HUES6 (cell line): ENCODE measurements around the gene AREL1.

ENCODE experiments used
- H3K27ac ChIP-seq: 2 replicates; pipeline ENCODE4 v1.7.0; 2013; ENCODE audit warnings: low read depth, mild to moderate bottlenecking, low read length, inconsistent platforms
- H3K27me3 ChIP-seq: 2 replicates; pipeline ENCODE4 v1.6.1; 2013; ENCODE audit warnings: low read length; ENCODE audit not compliant: control insufficient read depth, insufficient read depth
- H3K36me3 ChIP-seq: 2 replicates; pipeline ENCODE4 v1.6.1; 2013; ENCODE audit warnings: low read length; ENCODE audit not compliant: control insufficient read depth, insufficient read depth
- H3K4me1 ChIP-seq: 2 replicates; pipeline ENCODE4 v1.6.1; 2013; ENCODE audit warnings: low read length; ENCODE audit not compliant: control insufficient read depth, insufficient read depth
- H3K4me3 ChIP-seq: 2 replicates; pipeline ENCODE4 v1.5.1; 2013; ENCODE audit warnings: low read depth, low read length
- H3K9ac ChIP-seq: one replicate; pipeline ENCODE4 v1.6.1; 2013; ENCODE audit warnings: mild to moderate bottlenecking, low read length
- H3K9me3 ChIP-seq: 2 replicates; pipeline ENCODE4 v1.6.1; 2013; ENCODE audit warnings: low read depth, low read length; ENCODE audit not compliant: control insufficient read depth, insufficient read depth

Gene AREL1

DNA sequence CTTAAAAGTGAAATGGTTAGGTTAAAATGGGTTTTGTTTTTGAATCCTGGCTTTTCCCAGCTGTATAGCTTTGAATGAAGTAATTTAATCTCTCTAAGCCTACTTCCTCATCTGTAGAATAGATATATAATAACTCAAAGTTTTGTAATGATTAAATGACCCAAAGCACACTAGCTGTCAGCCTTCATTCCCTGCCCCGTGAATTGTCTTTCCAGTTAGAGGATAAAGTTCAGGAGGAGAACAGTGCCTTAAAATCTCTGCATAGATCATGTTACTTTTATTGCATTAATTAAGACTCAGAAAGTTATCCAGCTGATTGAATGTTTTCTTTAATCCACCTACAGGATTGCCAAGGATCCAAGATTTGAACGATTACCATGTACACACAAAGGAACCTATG, 19.5 kb upstream of the AREL1 start:
- Histone ChIP-seq H3K4me1 (no peaks in the 10 kb centered on the region), H3K27ac (no peak overlapping the region), H3K36me3 (peaks cover 54% of the 10 kb centered on the region), H3K9ac (no peak overlapping the region), H3K9me3 (no peaks in the 10 kb centered on the region), H3K4me3 (no peak overlapping the region), H3K27me3 (no peaks in the 10 kb centered on the region)

DNA sequence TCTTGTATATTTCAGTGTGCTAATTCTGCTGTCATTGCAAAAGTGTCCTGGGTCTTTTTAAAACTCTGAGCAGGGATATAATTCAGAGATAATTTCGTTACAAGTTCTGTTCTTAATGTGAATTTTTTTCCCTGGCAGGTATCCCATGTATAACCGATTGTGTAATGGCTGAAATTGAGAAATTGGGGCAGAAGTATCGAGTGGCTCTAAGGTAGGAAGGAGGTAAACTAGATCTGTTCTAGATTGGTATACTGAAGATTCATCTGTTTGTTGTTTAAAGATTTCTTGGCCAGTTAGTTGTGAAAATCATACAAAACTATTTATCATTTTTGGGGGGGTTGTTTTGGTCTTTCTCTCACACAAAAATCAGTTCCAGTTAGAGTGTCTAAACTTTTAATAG, 10.3 kb upstream of the AREL1 start:
- H3K9ac ChIP-seq: no peak overlapping the region
- no peak overlapping the region for H3K27ac ChIP-seq
- no peak overlapping the region for H3K4me3 ChIP-seq
- H3K9me3 ChIP-seq: no peaks in the 10 kb centered on the region
- peaks cover 34% of the 10 kb centered on the region for H3K36me3 ChIP-seq
- H3K4me1 ChIP-seq: no peaks in the 10 kb centered on the region
- no peaks in the 10 kb centered on the region for H3K27me3 ChIP-seq

DNA sequence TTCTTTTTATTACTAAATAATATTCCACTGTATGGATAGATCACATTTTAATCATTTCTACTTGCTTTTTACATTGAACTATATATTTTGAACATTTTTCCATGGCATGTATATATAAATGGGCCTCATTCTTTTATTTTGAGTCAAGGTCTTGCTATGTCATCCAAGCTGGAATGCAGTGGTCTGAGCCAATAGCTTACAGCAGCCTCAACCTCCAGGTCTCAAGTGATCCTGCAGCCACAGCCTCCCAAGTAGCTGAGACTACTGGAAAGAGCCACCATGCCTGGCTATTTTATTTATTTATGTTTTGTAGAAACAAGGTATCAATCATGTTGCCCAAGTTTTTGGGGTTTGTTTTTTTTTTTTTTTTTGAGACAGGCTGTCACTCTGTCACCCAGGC, 7.6 kb upstream of the AREL1 start:
- H3K9me3 ChIP-seq: no peaks in the 10 kb centered on the region
- H3K27me3 ChIP-seq: no peaks in the 10 kb centered on the region
- H3K27ac ChIP-seq: no peak overlapping the region
- H3K9ac ChIP-seq: no peak overlapping the region
- no peak overlapping the region for H3K4me3 ChIP-seq
- H3K36me3 ChIP-seq: peaks cover 59% of the 10 kb centered on the region
- H3K4me1 ChIP-seq: no peaks in the 10 kb centered on the region

DNA sequence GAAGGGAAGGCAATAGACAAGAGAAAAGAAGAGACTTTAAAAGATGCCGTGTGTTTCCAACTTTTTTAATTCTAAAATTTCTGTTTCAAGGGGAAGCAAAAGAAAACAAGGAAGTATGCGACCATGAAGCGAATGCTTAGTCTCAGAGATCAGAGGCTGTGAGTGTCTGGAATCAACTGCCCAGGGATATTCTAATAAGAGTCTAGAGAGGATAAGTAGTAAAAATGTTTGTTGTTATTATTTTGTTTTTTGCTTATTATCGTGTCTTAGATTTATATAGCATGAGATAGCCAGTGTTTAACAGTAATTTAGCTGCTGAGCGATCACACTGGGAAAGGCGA, 485 bp upstream of the AREL1 start:
- Histone ChIP-seq H3K9ac (peak overlapping the region; percentile 78), H3K4me3 (peak overlapping the region; percentile 89), H3K4me1 (0 out of 2 replicates have a peak, but pooled peaks cover 3% of the 10 kb centered on the region), H3K36me3 (peaks cover 33% of the 10 kb centered on the region), H3K27ac (no peak overlapping the region), H3K9me3 (no peaks in the 10 kb centered on the region), H3K27me3 (no peaks in the 10 kb centered on the region)

- no peak overlapping the region for H3K9ac ChIP-seq
- H3K4me3 ChIP-seq: peak overlapping the region; percentile 89
- no peaks in the 10 kb centered on the region for H3K27me3 ChIP-seq
- no peaks in the 10 kb centered on the region; the same call in 1 of the 2 replicates for H3K9me3 ChIP-seq
- H3K27ac ChIP-seq: no peak overlapping the region
- H3K4me1 ChIP-seq: 0 out of 2 replicates have a peak, but pooled peaks cover 3% of the 10 kb centered on the region
- peaks cover 18% of the 10 kb centered on the region for H3K36me3 ChIP-seq
Measured at GRCh38 chr14:74711651-74712050, 1.2 kb downstream of the AREL1 start.

- Histone ChIP-seq H3K27ac (no peak overlapping the region), H3K27me3 (no peaks in the 10 kb centered on the region), H3K4me1 (0 out of 2 replicates have a peak, but pooled peaks cover 3% of the 10 kb centered on the region), H3K9me3 (no peaks in the 10 kb centered on the region; the same call in 1 of the 2 replicates), H3K9ac (no peak overlapping the region), H3K4me3 (no peak overlapping the region), H3K36me3 (peaks cover 6% of the 10 kb centered on the region)
Measured at GRCh38 chr14:74710480-74710879, 2.4 kb downstream of the AREL1 start.

DNA sequence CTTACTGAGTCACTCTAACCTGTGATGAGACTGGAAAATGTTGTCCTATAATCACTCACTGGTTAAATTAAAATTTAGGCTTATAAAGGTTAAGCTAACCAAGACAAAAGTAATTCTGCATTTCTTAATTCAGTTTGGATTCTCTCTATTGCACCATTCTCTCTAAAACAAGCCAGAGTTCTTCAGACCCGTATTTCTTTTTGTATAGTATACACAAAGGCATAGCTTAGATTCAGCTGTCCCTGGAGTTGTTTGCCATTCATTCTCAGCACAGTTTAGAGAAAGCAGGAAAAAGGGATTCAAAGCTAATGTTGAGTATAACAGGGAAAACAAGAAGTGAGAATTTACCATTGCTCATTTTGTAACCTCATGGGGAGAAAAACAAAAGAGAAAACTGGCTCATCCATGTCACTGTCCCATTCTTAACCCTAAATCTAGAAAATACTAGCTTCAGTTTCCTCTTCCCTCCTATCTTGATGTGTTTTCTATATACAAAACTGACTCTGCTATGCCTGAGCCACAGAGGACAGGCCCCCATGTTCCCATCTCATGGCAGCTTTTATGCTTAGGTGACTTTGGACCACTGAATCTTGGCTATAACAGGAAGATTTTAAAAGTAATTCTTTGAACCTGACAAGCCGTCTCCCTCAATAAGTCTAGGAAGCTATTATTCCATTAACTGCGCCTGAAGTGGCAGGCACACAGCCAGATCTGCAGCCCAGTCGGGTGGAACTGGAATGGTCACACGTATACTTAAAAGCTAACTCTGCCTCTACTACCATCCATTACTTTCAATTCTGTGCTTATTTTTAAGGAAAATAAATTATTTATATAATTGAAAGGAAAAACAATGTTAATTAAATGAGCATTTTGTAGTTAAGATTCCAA, 7.0 kb downstream of the AREL1 start:
- H3K4me1 ChIP-seq: no peaks in the 10 kb centered on the region
- no peak overlapping the region for H3K9ac ChIP-seq
- peaks cover 32% of the 10 kb centered on the region for H3K9me3 ChIP-seq
- no peak overlapping the region for H3K27ac ChIP-seq
- H3K27me3 ChIP-seq: no peaks in the 10 kb centered on the region
- H3K36me3 ChIP-seq: peaks cover 2% of the 10 kb centered on the region
- no peak overlapping the region for H3K4me3 ChIP-seq

DNA sequence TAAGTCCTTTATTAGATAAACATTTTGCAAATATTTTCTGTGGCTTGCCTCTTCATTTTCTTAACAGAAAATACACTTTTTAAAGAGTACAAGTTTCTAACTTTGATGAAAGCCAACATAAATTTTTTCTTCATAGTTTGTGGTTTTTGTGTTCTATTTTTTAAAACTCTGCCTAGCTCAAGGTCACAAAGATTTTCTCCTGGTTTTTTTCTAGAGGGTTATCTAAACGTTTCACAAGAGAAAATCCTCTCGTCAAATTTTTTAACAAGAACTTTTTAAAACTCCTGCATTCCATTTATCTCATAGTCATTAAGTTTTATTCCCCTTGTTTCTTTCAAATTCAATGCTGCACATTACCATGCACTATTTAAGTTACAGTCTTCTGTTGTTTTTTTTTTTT, 8.2 kb downstream of the AREL1 start:
- no peak overlapping the region for H3K9ac ChIP-seq
- H3K4me3 ChIP-seq: no peak overlapping the region
- H3K36me3 ChIP-seq: peaks cover 2% of the 10 kb centered on the region
- no peaks in the 10 kb centered on the region for H3K27me3 ChIP-seq
- peaks cover 35% of the 10 kb centered on the region for H3K9me3 ChIP-seq
- H3K27ac ChIP-seq: no peak overlapping the region
- no peaks in the 10 kb centered on the region for H3K4me1 ChIP-seq

DNA sequence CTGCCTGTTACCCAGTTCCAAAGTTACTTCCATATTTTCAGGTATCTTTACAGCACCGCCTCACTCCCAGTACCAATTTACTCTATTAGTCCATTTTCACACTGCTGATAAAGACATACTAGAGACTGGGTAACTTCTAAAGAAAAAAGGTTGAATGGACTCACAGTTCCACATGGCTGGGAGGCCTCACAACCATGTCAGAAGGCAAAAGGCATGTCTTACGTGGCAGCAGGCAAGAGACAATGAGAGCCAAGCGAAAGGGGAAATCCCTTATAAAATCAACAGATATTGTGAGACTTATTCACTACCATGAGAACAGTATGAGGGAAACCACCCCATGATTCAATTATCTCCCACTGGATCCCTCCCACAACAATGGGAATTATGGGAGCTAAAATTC, 9.8 kb downstream of the AREL1 start:
- Histone ChIP-seq H3K4me1 (no peaks in the 10 kb centered on the region), H3K9ac (no peak overlapping the region), H3K9me3 (peaks cover 35% of the 10 kb centered on the region), H3K27me3 (no peaks in the 10 kb centered on the region), H3K4me3 (no peak overlapping the region), H3K27ac (no peak overlapping the region), H3K36me3 (peaks cover 2% of the 10 kb centered on the region)

DNA sequence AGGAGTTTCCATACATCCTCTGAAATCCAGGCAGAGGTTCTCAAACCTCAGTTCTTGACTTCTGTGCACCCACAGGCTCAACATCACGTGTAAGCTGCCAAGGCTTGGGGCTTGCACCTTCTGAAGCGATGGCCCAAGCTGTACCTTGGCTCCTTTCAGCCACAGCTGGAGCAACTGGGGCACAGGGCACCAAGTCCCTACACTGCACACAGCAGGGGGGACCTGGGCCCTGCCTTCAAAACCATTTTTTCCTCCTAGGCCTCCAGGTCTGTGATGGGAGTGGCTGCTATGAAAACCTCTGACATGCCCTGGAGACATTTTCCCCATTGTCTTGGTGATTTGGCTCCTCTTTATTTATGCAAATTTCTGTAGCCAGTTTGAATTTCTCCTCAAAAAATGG, 10.6 kb downstream of the AREL1 start:
- Histone ChIP-seq H3K4me1 (no peaks in the 10 kb centered on the region), H3K9me3 (peaks cover 35% of the 10 kb centered on the region), H3K27me3 (no peaks in the 10 kb centered on the region), H3K36me3 (peaks cover 6% of the 10 kb centered on the region), H3K9ac (no peak overlapping the region), H3K27ac (no peak overlapping the region), H3K4me3 (no peak overlapping the region)

GRCh38 chr14:74698465-74698864, 14.4 kb downstream of the AREL1 start:
- Histone ChIP-seq H3K27me3 (no peaks in the 10 kb centered on the region), H3K9ac (no peak overlapping the region), H3K36me3 (peaks cover 11% of the 10 kb centered on the region), H3K4me1 (no peaks in the 10 kb centered on the region), H3K9me3 (peaks cover 27% of the 10 kb centered on the region), H3K4me3 (no peak overlapping the region), H3K27ac (no peak overlapping the region)
